Measurements from ENCODE around the gene RAB31. TPM values are rescaled to one million over a fixed set of nuclear protein-coding genes. Genes with fewer than 3 reads are reported as not detected.

The RAB31 gene
- total RNA-seq, 1 donor from 2014 or later, result 18.9 TPM

DNA sequence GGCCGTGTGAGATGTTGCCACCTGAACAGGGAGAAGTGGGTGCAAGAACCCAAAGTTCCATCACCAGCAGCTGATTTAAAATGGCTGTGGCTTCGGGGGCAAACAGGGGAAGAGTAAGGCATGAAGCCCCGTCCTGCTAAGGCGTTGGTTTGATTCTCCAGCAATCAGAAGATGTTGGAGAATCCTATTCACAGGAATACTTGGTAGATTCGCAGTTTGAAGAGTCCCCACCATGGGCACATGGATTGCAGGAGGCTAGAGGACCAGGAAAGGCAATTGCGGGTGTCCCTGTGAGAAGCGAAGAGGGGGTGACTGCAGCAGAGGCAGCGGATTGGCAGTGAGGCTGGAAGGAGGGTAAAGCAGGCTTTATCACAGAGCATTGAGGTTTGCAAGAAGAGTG, 131.1 kb downstream of the RAB31 start:
- H3K4me3 Mint-ChIP-seq, result no peak overlapping the region
- peaks cover 4% of the 10 kb centered on the region for H3K9me3 Mint-ChIP-seq
- peaks cover 2% of the 10 kb centered on the region for H3K36me3 Mint-ChIP-seq (ENCODE audit: low read depth)
- H3K4me1 Mint-ChIP-seq, result peaks cover 7% of the 10 kb centered on the region
- H3K27ac Mint-ChIP-seq (ENCODE audit: unreplicated experiment), result no peak overlapping the region
- no peak for DNase-seq (ENCODE audit: low read depth, low spot score)
- TF ChIP-seq, protein P1, sequence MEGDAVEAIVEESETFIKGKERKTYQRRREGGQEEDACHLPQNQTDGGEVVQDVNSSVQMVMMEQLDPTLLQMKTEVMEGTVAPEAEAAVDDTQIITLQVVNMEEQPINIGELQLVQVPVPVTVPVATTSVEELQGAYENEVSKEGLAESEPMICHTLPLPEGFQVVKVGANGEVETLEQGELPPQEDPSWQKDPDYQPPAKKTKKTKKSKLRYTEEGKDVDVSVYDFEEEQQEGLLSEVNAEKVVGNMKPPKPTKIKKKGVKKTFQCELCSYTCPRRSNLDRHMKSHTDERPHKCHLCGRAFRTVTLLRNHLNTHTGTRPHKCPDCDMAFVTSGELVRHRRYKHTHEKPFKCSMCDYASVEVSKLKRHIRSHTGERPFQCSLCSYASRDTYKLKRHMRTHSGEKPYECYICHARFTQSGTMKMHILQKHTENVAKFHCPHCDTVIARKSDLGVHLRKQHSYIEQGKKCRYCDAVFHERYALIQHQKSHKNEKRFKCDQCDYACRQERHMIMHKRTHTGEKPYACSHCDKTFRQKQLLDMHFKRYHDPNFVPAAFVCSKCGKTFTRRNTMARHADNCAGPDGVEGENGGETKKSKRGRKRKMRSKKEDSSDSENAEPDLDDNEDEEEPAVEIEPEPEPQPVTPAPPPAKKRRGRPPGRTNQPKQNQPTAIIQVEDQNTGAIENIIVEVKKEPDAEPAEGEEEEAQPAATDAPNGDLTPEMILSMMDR (conservative IDR thresholded peaks at IDR 0.05), result no peak
- H3K27me3 Mint-ChIP-seq (ENCODE audit: low read depth), result no peaks in the 10 kb centered on the region

DNA sequence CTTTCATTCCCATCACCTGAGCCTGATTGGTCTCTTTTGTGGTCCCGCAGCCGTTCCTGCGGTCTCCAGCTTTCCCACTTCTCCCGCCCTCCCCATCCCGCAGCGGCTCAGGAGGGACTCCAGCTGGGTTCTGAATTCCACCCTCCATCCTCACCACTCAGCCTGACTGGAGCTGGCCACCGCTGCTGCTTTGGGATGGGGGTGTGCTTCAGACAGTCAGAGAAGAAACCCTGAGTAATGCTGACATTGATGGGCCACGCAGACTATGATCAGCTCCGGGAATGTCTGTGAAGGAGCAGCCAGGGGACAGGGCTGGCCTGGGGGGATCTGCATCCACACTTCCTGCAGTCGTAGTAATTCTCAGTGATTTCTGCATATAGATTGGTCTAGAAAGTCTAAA, 131.8 kb downstream of the RAB31 start:
- Mint-ChIP-seq H3K27me3 (ENCODE audit: low read depth) (no peaks in the 10 kb centered on the region), H3K9me3 (peaks cover 4% of the 10 kb centered on the region), H3K4me1 (peaks cover 7% of the 10 kb centered on the region), H3K4me3 (no peak overlapping the region), H3K27ac (ENCODE audit: unreplicated experiment) (no peak overlapping the region), H3K36me3 (ENCODE audit: low read depth) (peaks cover 2% of the 10 kb centered on the region)
- TF ChIP-seq, protein P1 (conservative IDR thresholded peaks at IDR 0.05), result no peak
- no peak for DNase-seq (ENCODE audit: low read depth, low spot score)

DNA sequence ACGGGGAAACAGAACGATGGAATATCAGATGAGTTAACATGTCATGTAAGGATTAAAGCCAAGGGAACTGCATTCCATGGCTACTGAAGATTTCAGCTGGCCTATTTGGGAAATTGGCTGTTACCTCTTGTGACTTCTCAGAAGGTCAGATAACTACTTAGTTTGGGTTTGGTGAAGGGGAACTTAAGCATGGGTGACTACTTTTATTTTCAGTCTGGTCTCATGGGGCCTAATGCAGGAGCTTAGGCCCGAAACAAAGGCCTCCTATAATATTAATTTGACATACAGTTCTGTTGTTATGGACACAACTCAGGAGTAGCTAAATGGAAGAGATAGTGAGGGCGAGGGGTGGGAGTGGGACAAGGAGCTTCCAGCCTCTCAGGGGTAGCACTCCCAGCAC, 133.7 kb downstream of the RAB31 start:
- no peak overlapping the region for H3K4me3 Mint-ChIP-seq
- no peaks in the 10 kb centered on the region for H3K27me3 Mint-ChIP-seq (ENCODE audit: low read depth)
- H3K36me3 Mint-ChIP-seq (ENCODE audit: low read depth), result peaks cover 2% of the 10 kb centered on the region
- peaks cover 3% of the 10 kb centered on the region for H3K4me1 Mint-ChIP-seq
- DNase-seq (ENCODE audit: low read depth, low spot score), result no peak
- TF ChIP-seq, protein P1 (conservative IDR thresholded peaks at IDR 0.05), result no peak
- H3K9me3 Mint-ChIP-seq, result peaks cover 4% of the 10 kb centered on the region
- peak overlapping the region; percentile 82 for H3K27ac Mint-ChIP-seq (ENCODE audit: unreplicated experiment)

DNA sequence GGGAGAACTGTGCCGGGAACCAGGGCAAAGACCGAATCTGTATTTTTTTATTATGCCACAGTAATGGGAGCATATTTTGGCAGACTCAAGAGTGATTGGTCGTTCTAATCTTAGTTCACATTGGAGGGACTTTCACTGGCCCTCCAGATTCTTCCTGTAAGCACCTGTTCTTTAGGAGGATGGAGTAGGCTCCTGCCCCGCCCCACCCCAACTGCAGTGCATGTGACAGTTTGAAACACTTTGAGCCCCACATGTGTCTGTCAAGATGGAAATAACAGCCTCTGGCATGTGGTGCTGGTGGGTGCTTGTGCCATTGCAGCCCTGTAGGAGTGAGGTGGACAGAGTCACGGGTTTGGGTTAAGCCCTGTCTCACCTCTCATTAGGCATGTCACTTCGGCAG, 134.3 kb downstream of the RAB31 start:
- no peaks in the 10 kb centered on the region for H3K27me3 Mint-ChIP-seq (ENCODE audit: low read depth)
- no peak overlapping the region for H3K27ac Mint-ChIP-seq (ENCODE audit: unreplicated experiment)
- no peak for DNase-seq (ENCODE audit: low read depth, low spot score)
- peaks cover 3% of the 10 kb centered on the region for H3K4me1 Mint-ChIP-seq
- H3K9me3 Mint-ChIP-seq, result peaks cover 4% of the 10 kb centered on the region
- no peak overlapping the region for H3K4me3 Mint-ChIP-seq
- TF ChIP-seq, protein P1 (conservative IDR thresholded peaks at IDR 0.05), result no peak
- H3K36me3 Mint-ChIP-seq (ENCODE audit: low read depth), result peaks cover 2% of the 10 kb centered on the region

DNA sequence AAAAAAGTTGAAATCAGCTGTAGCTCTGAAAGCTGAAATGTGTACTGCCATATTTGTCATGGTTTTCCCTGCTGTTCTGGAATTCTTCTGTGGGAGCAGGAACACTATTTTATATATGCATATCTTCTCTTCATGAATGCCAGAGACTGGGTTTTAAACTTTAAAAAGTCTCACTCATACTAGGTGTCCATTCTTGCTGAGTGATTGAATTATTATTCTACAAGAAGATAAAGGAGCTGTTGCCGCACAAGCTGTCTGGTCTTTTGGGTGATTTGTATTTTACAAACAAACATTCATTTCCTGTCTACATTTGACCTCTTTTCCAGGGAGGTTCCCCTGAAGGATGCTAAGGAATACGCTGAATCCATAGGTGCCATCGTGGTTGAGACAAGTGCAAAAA, 137.2 kb downstream of the RAB31 start:
- Mint-ChIP-seq H3K9me3 (peaks cover 4% of the 10 kb centered on the region), H3K4me1 (no peaks in the 10 kb centered on the region), H3K27me3 (ENCODE audit: low read depth) (no peaks in the 10 kb centered on the region), H3K36me3 (ENCODE audit: low read depth) (no peaks in the 10 kb centered on the region), H3K27ac (ENCODE audit: unreplicated experiment) (no peak overlapping the region), H3K4me3 (no peak overlapping the region)
- TF ChIP-seq, protein P1 (conservative IDR thresholded peaks at IDR 0.05), result no peak
- DNase-seq (ENCODE audit: low read depth, low spot score), result no peak

Data from neural crest cell (in vitro differentiated cells).